Fibroblast of the aortic adventitia (primary cell): ENCODE data around the gene USP49. TPM values are rescaled to one million over a fixed set of nuclear protein-coding genes. Genes with fewer than 3 reads are reported as not detected.

Experiments
- DNase-seq: peaks from one replicate; pipeline ENCODE4 v3.0.0-alpha.2; 2010; ENCODE audit warnings: low read depth
- H3K4me3 ChIP-seq: 2 replicates; pipeline ENCODE4 v1.5.1; 2011; ENCODE audit warnings: low read depth, mild to moderate bottlenecking, control low read depth, low read length, moderate library complexity
- total RNA-seq: library from RNA; depleted of rRNA; stranded (reverse); fragments of >200 nt; gene quantifications from 2 replicates; pipeline ENCODE4 v1.2.3, GENCODE V29; 2012; ENCODE audit warnings: low replicate concordance
- TF ChIP-seq, protein P1 (sequence below): IDR thresholded peaks from 2 replicates; pipeline ENCODE4 v1.5.1; 2011; ENCODE audit warnings: mild to moderate bottlenecking, low read length, control low read depth, inconsistent platforms; ENCODE audit not compliant: insufficient read depth

The USP49 gene
- total RNA-seq, 1 donor: 2.7 TPM

DNA sequence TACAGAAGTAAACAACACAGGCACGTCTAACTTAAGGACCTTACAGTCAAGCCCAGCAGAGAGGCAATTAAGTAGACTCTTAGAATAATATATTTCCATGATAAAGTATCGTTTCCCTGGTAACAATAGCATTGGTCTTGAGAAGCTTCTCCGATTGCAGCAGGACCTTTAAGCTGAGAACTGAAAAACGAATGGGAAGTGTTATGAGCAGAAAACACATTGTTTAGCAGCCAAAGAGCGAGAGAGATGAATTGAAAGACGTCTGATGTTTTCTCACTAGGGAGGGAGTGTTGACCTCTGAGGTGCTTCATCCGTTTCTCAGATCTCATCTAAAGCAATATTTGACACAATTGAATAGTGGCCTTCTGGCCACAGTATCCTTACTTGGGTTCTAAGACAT, 27.0 kb upstream of the USP49 start:
- peak overlapping the region; percentile 100 for H3K4me3 ChIP-seq
- TF ChIP-seq, protein P1, sequence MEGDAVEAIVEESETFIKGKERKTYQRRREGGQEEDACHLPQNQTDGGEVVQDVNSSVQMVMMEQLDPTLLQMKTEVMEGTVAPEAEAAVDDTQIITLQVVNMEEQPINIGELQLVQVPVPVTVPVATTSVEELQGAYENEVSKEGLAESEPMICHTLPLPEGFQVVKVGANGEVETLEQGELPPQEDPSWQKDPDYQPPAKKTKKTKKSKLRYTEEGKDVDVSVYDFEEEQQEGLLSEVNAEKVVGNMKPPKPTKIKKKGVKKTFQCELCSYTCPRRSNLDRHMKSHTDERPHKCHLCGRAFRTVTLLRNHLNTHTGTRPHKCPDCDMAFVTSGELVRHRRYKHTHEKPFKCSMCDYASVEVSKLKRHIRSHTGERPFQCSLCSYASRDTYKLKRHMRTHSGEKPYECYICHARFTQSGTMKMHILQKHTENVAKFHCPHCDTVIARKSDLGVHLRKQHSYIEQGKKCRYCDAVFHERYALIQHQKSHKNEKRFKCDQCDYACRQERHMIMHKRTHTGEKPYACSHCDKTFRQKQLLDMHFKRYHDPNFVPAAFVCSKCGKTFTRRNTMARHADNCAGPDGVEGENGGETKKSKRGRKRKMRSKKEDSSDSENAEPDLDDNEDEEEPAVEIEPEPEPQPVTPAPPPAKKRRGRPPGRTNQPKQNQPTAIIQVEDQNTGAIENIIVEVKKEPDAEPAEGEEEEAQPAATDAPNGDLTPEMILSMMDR: no peak
- no peak for DNase-seq

GRCh38 chr6:41921712-41921998, 26.5 kb upstream of the USP49 start:
- peak overlapping the region; percentile 100 for H3K4me3 ChIP-seq
- no peak for DNase-seq
- TF ChIP-seq, protein P1: no peak

- peak within 1 kb of the TSS; percentile 100 for H3K4me3 ChIP-seq
- TF ChIP-seq, protein P1: peak; percentile 95
- DNase-seq: peak; percentile 94
Observed at GRCh38 chr6:41920921-41921711, 25.9 kb upstream of the USP49 start, which contains the start of the genes BYSL and MED20. Gene BYSL, plus strand, starts transcription at chr6:41921499. Its CDS starts 64 bp downstream, at chr6:41921563. Gene MED20, minus strand, starts transcription at chr6:41921139. Its CDS starts 121 bp downstream, at chr6:41921018.

GRCh38 chr6:41917528-41917927, 22.4 kb upstream of the USP49 start:
- TF ChIP-seq, protein P1: no peak
- H3K4me3 ChIP-seq: no peak overlapping the region

DNA sequence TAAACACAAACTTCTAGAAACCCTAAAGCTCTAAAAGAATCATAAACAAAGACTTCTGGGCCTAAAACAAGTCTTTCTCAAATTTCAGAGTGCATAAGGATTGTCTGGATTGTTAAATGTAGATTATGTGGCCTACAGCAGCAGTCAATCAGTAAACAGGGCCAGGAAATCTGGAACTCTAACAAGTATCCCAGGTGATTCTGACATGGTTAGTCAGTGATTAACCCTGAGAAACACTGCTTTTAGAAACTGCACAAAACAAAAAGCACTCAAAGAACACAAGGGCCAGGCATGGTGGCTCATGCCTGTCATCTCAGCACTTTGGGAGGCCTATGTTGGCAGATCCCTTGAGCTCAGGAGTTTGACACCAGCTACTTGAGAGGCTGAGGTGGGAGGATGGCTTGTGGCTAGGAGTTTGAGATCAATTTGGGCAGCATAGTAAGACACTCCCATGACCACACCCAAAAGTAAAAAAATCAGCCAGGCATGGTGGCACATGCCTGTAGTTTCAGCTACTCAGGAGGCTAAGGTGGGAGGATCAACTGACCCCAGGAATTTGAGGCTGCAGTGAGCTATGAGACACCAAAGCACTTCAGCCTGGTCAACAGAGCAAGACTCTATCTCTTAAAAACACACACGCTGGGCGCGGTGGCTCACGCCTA, 19.8 kb upstream of the USP49 start:
- TF ChIP-seq, protein P1: no peak
- H3K4me3 ChIP-seq: no peak overlapping the region
- DNase-seq: no peak

More at GRCh38 chr6:41917528-41917927, 22.4 kb upstream of the USP49 start:
- DNase-seq: peak; percentile 94

DNA sequence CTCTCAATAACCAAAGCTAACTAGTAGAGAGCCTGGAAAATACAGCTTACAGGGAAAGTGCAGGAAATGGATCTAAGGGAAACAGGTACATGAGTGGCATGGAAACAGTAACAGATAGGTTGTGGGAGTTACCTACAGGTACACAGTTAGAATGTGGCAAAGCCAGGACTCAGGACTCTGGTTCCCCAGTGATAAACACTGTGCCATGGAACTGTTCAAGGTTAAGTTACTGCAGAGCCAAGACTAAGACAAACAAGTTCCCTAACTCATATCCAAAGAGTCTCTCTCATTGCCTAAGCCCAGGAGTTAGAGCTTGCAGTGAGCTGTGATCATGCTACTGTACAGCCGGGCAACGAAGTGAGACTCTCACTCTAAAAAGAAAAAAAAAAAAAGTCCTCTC, 19.2 kb upstream of the USP49 start:
- H3K4me3 ChIP-seq: no peak overlapping the region
- TF ChIP-seq, protein P1: no peak
- no peak for DNase-seq
